GM21529 (cell line): ENCODE data around the gene CSF2.

Source experiments
- ATAC-seq: cut with Tn5 transposase; IDR thresholded peaks from one replicate; pipeline ENCODE4 v1.9.1; 2021; ENCODE audit not compliant: unreplicated experiment

CSF2 gene

DNA sequence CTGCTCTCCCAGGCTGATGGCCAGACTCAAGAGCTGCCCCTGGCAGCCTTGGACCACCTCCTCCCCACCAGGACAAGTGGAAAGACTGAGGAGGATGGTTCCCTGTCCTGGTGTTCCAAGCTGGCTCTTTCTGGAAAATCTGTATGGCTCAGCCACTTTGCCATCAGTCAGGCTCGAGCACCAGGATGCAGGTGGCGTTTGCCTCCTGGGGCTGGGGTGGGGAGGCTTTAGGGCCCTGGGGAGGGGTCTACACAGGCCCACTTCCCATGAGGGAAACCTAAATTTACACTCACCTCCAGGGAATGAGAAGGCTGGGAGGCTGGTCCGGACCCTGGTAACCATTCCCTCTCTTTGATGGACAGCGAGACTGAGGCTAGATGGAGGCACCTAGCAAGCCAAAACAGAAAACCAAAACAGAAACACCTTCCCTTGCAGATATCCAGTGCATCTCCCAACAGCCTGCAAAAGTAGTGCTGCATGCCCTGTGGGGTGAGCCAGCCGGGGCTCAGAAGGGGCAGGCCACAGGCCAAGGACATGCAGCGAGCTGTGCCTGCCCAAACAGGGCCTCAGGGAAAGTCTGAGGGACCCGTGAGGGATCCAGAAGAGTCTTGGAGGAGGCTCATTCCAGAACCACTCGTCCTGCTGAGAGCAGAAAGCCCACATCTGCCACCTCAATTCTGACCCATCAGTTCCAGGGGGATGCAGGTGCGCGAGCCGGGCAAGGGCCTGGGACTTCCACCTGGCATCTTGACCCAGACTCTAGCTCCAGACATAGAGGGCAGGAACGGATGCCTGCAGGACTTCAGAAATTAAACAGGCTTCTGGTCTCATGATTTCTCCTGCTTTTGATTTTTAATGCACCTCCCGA lies 5.4 kb upstream of the CSF2 start:
- no peak for ATAC-seq

DNA sequence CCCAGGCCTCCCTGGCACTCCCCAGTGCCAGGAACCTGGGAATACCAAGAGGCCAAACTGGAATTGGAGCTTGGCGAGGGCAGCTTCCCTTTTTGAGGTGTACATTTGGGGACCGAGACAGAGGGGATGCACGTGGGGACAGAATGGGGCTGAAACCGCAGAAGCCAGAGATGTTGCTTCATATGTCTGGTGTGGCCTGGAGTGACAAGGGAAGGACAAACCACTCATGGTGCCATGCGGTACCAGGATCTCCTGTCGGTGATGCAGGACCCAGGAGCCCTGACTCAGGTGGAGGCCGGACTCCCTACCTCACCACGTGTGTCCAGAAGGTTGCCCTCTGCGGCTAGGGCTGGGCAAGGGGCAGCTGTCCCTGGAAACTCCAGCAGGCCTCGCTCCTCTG lies 4.0 kb upstream of the CSF2 start:
- ATAC-seq = no peak

DNA sequence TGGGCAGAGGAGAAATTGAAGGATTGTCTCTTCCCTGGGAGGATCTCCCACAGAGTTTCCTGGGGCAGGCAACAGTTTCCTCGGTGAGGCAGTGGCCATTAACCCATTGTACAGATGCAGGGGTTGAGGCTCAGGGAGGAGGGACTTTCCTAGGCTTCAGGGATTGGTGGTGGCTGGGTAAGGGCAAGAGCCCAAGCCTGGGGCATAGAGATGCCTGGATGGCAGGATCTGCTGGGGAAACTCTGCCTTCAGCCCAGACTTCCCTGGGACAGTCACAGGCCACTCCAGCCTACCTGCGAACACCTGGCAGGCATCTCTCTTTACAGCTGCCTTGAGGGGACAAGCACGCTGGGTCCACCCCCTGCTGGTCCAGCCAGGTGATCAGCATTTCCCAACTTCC lies 3.6 kb upstream of the CSF2 start:
- ATAC-seq = no peak

DNA sequence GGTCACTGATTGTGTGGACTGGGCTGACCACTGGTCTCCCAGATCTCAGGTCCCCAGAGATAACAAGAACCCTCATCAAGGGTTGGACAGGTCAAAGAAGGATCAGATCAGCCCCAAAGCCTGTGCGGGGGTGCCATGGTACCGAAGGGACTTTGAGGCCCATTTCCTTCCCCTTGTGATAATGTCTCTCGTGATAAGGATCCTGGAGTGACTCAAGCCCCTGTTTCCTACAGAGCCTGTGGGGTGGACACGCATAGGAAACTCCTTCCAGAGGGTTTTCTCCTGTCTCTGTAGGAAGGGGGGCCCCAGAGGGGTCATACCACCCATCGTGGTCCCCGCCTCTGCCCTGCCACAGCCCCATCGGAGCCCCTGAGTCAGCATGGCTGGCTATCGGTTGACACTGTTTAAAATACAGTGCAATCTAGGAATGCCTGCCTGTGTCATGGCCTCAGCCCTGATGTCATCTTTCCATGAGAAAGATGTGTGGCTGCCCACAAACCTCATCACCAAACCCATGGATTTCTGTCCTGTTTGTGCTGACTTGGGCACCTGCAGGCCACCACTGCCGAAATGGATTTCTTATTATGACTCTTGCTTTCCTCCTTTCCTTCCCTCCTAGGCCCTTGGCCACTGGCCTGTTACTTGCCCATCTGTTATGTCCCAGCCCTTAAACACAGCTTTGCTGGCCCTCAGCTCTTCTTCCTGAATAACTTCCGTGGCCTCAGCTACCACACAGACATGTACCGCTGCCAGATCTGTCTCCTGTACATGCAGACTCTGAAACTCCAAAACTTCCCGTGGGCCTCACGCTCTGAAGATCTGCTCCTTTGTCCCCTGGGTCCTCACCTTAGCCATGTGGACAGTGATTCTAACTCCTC lies 2.9 kb upstream of the CSF2 start:
- ATAC-seq = no peak

DNA sequence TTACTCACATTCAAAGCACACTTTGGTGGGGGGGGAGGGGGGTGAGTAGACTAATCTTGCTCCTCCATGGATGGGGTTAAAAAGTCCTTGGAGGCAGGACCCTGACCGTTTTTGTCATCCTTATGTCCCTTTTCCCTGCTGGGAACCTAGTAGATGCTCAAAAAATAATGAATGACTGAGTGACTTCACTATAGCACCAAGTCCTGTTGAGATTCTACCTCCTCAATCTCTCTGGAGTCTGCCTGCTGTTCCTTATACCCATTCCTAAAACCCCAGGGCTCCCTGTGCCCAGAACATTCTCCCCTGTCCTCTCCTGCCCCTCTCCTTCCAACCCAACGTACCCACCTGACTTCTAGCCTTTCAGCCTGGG lies 2.3 kb upstream of the CSF2 start:
- no peak for ATAC-seq

DNA sequence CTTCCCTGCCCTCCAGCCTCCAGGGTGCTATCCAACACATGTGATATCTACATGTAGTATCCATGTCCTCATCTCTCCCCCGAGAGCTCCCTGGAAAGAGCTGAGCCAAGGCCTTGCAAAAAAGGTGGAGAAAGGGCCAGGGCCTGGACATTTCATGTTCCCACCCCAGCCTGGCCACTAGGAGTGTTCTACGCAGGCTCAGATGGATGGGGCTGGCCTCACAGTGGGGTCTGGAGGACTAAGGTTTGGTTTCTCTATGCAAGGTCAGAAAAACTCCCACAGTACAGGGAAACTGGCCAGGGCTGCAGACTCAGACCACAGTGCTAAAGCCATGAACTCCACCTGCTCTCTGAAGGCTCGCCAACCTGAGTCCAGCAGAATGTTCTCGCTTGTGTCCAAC lies 1.5 kb upstream of the CSF2 start:
- no peak for ATAC-seq

DNA sequence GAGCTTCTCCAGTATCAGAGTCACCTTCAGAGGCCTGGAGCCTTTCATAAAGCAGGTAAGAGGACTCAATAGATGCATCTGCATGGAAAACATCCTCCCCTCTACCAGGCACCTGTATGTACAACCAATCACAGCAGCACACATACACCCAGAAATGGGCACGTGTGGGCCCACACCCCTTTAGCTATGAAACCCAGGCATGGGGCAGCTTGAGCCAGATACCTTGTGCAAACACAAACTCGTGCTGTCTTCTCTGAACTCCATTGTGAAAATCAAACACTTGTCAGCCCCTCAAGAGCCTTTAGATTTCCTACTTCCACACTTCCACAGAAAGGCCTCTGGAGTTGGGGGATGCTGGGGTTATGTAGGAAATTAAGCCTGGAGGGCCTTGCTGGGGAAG lies 1.1 kb upstream of the CSF2 start:
- no peak for ATAC-seq

DNA sequence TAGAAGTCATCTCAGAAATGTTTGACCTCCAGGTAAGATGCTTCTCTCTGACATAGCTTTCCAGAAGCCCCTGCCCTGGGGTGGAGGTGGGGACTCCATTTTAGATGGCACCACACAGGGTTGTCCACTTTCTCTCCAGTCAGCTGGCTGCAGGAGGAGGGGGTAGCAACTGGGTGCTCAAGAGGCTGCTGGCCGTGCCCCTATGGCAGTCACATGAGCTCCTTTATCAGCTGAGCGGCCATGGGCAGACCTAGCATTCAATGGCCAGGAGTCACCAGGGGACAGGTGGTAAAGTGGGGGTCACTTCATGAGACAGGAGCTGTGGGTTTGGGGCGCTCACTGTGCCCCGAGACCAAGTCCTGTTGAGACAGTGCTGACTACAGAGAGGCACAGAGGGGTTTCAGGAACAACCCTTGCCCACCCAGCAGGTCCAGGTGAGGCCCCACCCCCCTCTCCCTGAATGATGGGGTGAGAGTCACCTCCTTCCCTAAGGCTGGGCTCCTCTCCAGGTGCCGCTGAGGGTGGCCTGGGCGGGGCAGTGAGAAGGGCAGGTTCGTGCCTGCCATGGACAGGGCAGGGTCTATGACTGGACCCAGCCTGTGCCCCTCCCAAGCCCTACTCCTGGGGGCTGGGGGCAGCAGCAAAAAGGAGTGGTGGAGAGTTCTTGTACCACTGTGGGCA lies 642 bp downstream of the CSF2 start:
- no peak for ATAC-seq

DNA sequence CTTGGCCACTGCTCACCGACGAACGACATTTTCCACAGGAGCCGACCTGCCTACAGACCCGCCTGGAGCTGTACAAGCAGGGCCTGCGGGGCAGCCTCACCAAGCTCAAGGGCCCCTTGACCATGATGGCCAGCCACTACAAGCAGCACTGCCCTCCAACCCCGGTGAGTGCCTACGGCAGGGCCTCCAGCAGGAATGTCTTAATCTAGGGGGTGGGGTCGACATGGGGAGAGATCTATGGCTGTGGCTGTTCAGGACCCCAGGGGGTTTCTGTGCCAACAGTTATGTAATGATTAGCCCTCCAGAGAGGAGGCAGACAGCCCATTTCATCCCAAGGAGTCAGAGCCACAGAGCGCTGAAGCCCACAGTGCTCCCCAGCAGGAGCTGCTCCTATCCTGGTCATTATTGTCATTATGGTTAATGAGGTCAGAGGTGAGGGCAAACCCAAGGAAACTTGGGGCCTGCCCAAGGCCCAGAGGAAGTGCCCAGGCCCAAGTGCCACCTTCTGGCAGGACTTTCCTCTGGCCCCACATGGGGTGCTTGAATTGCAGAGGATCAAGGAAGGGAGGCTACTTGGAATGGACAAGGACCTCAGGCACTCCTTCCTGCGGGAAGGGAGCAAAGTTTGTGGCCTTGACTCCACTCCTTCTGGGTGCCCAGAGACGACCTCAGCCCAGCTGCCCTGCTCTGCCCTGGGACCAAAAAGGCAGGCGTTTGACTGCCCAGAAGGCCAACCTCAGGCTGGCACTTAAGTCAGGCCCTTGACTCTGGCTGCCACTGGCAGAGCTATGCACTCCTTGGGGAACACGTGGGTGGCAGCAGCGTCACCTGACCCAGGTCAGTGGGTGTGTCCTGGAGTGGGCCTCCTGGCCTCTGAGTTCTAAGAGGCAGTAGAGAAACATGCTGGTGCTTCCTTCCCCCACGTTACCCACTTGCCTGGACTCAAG lies 1.5 kb downstream of the CSF2 start:
- ATAC-seq = no peak

DNA sequence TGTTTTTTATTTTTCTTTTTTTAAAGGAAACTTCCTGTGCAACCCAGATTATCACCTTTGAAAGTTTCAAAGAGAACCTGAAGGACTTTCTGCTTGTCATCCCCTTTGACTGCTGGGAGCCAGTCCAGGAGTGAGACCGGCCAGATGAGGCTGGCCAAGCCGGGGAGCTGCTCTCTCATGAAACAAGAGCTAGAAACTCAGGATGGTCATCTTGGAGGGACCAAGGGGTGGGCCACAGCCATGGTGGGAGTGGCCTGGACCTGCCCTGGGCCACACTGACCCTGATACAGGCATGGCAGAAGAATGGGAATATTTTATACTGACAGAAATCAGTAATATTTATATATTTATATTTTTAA lies 2.1 kb downstream of the CSF2 start:
- ATAC-seq = no peak

DNA sequence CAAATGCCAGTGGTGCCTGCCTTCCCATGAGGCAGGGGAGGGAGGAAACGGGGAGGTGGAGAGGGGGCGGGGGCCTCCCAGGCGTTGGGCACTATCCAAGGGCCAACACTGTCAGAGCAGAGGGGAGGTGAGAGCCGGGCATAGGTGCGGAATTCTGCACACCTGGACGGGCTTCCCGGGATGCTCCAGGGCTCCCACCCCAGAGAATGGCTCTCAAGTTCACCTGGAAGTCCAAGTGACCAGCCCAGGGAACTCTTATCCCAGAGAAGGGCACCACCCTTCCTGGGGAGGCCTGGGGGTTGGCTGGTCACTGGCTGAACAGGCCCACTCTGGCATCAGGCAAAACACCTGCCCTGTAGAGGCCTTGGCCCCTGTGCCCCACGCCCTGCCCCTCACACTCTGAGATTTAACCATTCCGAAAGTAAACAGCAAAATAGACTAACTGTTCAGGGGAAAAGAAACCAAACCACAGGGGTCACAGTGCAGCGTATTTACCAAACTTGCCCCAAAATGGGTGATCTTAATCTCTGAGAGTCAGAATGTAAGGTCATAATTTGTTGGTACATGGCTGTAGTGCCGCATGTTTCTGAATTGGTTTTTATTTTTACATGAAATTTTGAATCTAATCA lies 2.7 kb downstream of the CSF2 start:
- no peak for ATAC-seq

DNA sequence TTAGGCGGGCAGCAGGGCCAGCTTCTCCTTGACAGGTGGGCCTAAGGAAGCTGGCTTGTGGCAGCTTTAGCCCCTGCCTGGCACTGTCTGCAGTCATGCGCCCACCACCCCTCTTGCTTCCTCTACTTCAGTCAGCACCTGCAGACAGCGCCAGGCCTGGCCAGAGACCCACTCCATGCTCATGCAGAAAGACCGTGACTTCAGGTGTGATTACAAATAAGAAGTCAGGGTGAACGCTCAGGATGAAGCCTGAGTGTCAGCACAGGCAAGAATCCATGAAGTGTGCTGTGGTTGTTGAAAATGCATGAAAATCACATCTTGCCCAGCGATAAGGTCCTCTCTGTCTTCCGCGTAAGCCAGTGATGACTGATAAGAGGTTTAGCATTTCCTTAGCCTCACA lies 3.4 kb downstream of the CSF2 start:
- ATAC-seq = no peak

DNA sequence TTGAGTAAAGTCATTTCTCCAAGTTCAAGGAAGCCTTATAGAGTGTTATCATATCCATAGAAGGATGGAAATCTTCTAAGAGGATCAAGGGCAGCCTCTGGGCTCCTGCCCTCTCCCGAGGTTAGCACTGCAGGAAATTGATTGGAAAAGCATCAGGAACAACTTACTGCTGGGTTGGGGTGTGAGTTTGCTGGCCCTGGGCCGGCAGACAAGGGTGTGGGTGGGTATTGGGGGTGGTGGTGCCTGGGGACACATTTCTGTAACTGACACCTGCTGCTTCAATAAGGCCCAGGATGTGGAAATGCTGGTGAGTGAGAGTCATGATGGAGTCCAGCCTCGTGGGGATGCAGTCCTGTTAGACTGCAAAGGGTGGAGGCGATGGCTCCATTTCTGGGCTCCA lies 5.5 kb downstream of the CSF2 start:
- ATAC-seq = no peak

DNA sequence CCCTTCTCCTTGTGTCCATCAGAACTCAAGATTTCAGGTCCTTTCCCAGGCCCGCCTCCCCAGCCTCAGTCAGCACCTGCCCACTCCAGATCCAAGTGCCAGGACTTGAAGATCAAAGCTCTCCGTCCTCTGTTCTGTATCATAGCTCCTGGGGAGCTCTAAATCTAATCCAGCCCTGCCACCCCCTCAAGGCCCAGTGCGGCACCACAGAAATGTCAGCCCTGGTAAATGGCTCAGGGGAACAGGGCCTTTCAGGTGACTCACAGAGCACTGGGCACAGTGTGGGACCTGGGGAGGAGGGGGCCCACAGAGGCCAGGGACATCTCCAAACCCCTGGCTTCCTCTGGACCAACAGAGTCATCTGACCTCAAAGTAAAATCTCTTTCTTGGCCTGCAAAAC lies 6.0 kb downstream of the CSF2 start:
- ATAC-seq = no peak

DNA sequence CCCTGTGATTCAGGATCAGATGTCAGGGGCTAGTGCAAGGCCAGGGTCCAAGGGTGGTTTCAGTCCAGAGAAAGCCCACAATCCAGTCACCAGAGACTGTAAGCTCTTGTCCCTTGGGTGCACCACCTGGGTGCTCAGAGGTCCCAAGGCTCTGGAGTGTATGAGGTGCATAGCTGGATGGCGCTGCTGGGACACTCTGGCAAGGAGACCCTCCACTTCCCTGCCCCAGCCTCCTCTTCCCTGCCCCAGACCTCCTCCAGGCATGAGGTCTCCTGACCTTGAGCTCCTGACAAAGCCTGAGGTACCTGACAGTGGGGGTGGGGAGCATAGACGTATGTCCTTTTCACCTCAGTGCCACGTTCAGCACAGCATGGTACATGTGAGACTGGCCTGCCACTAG lies 7.0 kb downstream of the CSF2 start:
- no peak for ATAC-seq

DNA sequence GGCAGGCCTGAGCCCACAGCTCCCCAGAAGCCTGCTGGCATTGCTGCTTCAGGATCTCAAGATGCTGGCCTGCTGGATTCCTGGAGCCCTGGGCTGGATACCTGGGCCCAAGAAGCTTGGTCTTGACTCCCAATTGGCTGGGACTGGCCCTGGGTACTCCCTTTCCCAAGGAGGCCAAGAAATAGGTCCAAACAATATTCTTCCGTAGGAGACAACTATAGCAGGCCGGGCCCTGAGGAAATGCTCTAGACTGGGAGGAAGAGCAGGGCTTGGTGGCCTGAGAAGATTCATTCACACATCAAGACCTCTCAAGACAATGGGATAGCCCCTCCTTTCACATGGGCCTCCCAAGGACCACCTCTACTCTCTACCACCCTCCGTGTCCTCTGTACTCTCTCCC lies 7.9 kb downstream of the CSF2 start:
- ATAC-seq = no peak

DNA sequence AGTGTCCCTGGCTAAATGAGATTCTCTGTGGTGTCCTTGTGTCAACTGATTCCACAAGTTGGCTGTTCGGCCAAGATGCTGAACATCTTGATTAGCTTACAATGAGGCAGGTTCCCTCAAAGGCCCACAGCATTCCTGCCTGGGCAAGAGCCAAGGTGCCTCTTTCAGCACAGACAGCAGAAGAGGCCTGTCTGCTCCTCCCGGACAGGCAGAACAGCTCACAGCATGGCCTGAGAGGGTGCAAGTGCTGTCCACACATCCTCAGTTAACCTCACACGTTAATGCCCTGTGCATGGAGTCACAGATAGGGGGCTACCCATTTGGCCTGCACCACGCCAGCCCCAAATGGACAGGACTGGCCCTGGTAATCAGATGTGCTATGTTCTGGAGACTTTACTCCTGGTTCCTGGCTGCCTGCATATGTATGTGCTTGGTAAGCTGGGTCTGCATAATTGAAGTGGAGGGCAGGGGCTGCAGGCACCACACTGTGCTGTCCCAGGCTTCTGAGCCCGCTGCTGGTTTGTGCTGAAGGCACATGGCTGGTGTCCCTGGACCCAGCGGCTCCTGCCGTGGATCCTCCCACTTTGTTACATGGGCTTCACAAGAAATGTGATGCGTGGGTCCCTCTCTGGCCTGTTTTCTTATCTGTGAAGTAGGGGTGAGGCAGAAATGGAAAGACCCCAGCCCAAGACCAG lies 8.9 kb downstream of the CSF2 start:
- ATAC-seq = no peak

DNA sequence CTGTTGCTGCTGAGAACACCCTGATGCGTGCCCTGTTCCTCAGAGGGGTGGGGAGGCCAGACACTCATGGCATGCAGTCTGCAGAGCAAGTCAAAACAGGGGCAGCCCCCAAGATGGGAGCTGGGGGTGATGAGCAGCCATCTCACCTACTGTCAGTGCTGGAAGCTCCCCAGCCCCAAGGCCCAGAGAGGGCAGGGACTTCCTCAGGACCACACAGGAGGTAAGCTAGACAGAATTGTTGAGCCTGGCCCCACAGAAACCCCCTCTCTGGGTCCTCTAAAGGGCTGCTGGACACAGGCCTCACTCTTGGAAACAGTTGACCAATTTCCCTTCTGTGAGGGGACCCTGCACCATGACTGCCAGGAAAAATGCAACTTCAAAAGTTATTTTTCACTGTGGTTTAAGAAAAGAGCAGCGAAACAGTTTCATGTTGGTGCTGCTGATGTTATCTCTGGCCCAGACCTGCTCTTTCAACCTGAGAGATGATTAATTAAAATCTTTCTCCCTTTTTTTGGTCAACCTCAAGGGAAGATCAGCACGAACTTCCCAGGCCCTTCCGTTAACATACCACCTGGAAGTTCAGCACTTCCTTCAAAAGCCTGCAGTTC lies 9.6 kb downstream of the CSF2 start:
- no peak for ATAC-seq

DNA sequence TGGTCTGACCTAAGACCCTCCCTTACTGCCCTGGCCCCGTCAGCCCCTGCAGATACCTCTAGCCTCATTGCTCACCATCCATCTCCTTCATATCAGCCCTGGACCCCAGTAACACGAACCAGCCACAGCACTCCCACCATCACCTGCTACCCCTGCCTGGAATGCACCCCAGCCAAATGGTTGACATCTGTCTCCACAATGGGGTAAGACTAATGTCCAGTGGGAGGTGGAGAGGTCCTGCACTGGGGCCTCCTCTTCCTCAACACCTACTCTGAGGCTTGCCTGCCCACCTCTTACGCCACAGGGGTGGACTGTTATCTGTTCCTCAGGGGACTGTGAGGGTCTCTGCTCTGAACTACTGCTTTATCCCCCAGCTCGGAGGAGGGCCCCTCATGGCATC lies 12.1 kb downstream of the CSF2 start:
- ATAC-seq = no peak
